ENCODE measurements around the gene UBE2D3.

The UBE2D3 gene

DNA sequence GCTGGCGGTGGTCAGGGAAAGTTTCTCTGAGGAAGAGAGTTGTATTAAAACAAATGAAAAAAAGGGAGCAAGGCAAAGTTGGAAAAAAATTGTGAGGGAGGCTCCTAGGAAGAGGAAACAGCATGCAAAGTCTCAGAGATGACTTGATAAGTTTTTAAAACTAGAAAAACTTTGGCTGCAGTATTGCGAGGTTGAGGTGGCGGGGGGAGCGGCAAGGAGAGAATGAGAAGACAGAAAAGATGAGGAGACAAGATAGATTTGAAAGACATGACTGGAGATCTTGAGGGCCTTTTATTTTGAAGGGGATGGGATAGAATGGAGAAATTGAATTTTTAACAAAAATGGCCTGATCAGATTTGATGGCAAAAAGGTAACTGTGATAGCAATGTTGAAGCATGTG lies 4.8 kb upstream of the UBE2D3 start:
- peaks cover 9 to 12% of the 10 kb centered on the region in 2 donors for H3K4me1 ChIP-seq (ENCODE audit: control insufficient read depth in 1 of 2, insufficient read depth in 2 of 2, low read length in 2 of 2)
- H3K27me3 ChIP-seq (ENCODE audit: control insufficient read depth in 1 of 2, insufficient read depth in 2 of 2, low read length in 2 of 2), result no peaks in the 10 kb centered on the region
- H3K4me3 ChIP-seq (ENCODE audit: low read depth in 1 of 2, low read length in 2 of 2), result no peak overlapping the region
- H3K9me3 ChIP-seq (ENCODE audit: control insufficient read depth in 1 of 2, low read length in 2 of 2), result no peaks in the 10 kb centered on the region
- H3K9ac ChIP-seq (ENCODE audit: low read depth in 1 of 2, low read length in 2 of 2), result no peak overlapping the region
- no peaks in the 10 kb centered on the region for H3K36me3 ChIP-seq (ENCODE audit: control insufficient read depth in 1 of 2, insufficient read depth in 2 of 2, low read length in 2 of 2)
- no peak overlapping the region for H3K27ac ChIP-seq (ENCODE audit: low read depth, low read length)

DNA sequence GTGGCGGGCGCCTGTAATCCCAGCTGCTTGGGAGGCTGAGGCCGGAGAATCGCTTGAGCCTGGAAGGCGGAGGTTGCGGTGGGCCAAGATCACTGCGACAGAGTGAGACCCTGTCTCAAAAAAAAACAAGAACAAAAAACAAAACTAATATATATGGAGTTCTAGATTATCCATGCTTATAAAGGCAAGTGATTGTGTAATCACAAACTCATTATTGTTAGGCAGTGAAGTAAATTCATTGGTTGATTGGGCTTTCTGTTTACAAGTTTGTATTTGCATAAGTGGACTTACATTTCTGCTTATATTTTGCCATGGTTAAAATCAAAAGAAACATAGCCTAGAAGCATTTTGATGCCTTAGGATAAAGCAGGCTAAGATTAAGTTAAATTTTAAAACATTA lies 2.5 kb upstream of the UBE2D3 start:
- Histone ChIP-seq H3K4me3 (ENCODE audit: low read depth in 1 of 2, low read length in 2 of 2) (no peak overlapping the region), H3K36me3 (ENCODE audit: control insufficient read depth in 1 of 2, insufficient read depth in 2 of 2, low read length in 2 of 2) (no peaks in the 10 kb centered on the region), H3K4me1 (ENCODE audit: control insufficient read depth in 1 of 2, insufficient read depth in 2 of 2, low read length in 2 of 2) (peaks cover 9 to 12% of the 10 kb centered on the region in 2 donors), H3K27ac (ENCODE audit: low read depth, low read length) (no peak overlapping the region), H3K9me3 (ENCODE audit: control insufficient read depth in 1 of 2, low read length in 2 of 2) (no peaks in the 10 kb centered on the region), H3K9ac (ENCODE audit: low read depth in 1 of 2, low read length in 2 of 2) (no peak overlapping the region), H3K27me3 (ENCODE audit: control insufficient read depth in 1 of 2, insufficient read depth in 2 of 2, low read length in 2 of 2) (no peaks in the 10 kb centered on the region)

DNA sequence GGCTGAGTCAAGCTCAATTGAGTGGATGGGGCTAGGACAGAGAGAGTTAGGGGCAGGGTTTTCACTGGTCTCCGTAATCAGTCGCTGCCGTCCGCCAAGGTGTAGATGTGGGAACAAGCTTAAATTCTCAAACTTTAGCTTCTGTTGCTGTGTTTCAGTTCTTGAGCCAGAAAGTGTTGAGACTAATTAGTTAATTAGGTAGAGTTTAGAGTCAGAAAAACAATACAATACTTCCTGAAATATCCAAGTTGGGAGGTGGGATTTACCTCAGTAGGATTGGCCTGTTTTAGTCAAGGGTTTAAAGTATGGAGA lies 1.1 kb upstream of the UBE2D3 start:
- Histone ChIP-seq H3K4me3 (ENCODE audit: low read depth in 1 of 2, low read length in 2 of 2) (peak overlapping the region; percentile 74 to 76), H3K9me3 (ENCODE audit: control insufficient read depth in 1 of 2, low read length in 2 of 2) (no peaks in the 10 kb centered on the region), H3K9ac (ENCODE audit: low read depth in 1 of 2, low read length in 2 of 2) (peak overlapping the region; percentile 83 to 85), H3K27ac (ENCODE audit: low read depth, low read length) (peak overlapping the region; percentile 100), H3K36me3 (ENCODE audit: control insufficient read depth in 1 of 2, insufficient read depth in 2 of 2, low read length in 2 of 2) (no peaks in the 10 kb centered on the region), H3K27me3 (ENCODE audit: control insufficient read depth in 1 of 2, insufficient read depth in 2 of 2, low read length in 2 of 2) (no peaks in the 10 kb centered on the region), H3K4me1 (ENCODE audit: control insufficient read depth in 1 of 2, insufficient read depth in 2 of 2, low read length in 2 of 2) (peaks cover 20 to 24% of the 10 kb centered on the region in 2 donors)

DNA sequence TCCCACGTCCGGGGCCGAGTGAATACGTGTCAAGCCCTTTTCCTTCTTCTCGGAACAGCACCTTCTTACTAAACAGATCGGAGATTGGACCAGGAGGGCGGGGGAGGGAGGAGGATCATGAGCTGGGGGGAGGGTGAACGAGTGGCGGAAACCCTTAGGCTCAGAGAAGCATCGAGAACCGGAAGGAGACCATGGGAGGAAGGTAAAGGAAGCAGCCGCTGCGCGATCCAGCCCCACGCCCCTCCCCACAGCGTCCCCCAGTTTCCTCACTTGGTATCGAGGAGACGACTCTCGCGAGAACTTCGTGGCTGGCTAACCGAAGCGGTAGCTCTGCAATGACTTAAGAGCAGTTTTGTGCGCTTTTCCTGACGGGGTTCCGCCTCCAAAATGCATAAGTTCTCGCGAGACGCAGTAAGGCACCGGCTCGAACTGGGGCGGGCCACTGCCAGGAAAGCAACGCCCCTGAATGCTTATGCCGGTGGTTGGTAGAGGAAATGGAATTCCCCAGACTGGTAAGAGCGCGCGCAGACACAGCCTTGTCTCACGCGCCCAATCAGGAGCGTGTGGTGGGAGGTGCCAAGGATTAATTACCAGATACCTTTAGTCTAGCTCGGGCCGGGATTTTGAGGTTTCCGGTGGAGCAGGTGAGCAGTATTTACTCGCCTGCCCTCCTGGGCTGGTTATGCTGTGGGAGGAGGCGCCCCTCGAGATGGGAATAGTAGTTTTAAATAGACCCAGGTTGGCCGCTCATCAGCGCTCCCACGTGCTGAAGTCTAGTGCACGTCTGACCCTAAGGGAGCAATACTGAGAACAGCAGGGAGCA lies 534 bp upstream of the UBE2D3 start:
- H3K36me3 ChIP-seq (ENCODE audit: control insufficient read depth in 1 of 2, insufficient read depth in 2 of 2, low read length in 2 of 2), result peaks cover 0 to 5% of the 10 kb centered on the region in 2 donors
- H3K27me3 ChIP-seq (ENCODE audit: control insufficient read depth in 1 of 2, insufficient read depth in 2 of 2, low read length in 2 of 2), result no peaks in the 10 kb centered on the region
- H3K27ac ChIP-seq (ENCODE audit: low read depth, low read length), result peak overlapping the region; percentile 100
- peaks cover 25 to 28% of the 10 kb centered on the region in 2 donors for H3K4me1 ChIP-seq (ENCODE audit: control insufficient read depth in 1 of 2, insufficient read depth in 2 of 2, low read length in 2 of 2)
- H3K4me3 ChIP-seq (ENCODE audit: low read depth in 1 of 2, low read length in 2 of 2), result peak overlapping the region; percentile 76 to 95
- no peaks in the 10 kb centered on the region for H3K9me3 ChIP-seq (ENCODE audit: control insufficient read depth in 1 of 2, low read length in 2 of 2)
- peak overlapping the region; percentile 99 for H3K9ac ChIP-seq (ENCODE audit: low read depth in 1 of 2, low read length in 2 of 2)

DNA sequence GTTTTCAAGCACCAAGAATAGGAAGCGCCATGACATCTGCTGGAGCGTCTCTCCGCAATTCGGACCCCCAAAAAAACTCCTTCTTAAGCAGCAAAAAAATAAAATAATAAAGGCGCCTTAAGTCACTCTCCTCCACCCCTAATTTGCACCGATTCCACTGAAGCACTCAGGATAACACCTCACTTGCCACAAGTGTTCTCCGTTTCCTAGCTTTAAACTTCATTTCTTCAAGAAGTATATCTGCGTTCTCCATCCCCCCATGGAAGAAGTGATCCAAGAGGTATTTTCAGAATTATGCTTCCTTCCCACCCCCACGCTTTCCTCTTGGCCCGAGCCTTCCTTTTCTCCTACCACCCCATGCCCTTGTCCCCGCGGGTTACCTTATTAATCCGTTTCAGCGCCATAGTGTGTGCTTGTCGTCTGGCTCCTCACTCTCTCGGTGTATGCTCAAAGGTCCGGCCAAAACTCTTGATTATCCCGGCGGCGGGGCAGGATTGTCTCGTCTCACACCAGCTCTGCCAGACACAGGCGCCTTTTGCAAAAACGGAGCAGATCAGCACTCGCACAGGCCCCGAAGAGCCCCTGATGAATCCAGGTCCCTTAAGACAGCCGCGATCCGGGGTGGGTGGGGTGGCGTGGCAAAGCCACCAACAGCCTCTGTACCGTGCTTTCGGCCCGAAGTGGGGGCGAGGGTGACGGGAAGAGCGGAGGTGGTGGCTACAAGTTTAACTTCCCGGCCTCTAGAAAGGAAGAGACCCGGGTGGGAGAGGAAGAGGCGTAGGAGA lies 1.1 kb downstream of the UBE2D3 start:
- H3K9me3 ChIP-seq (ENCODE audit: control insufficient read depth in 1 of 2, low read length in 2 of 2), result no peaks in the 10 kb centered on the region
- peaks cover 36 to 40% of the 10 kb centered on the region in 2 donors for H3K4me1 ChIP-seq (ENCODE audit: control insufficient read depth in 1 of 2, insufficient read depth in 2 of 2, low read length in 2 of 2)
- H3K9ac ChIP-seq (ENCODE audit: low read depth in 1 of 2, low read length in 2 of 2), result peak overlapping the region; percentile 99
- no peaks in the 10 kb centered on the region for H3K27me3 ChIP-seq (ENCODE audit: control insufficient read depth in 1 of 2, insufficient read depth in 2 of 2, low read length in 2 of 2)
- peak overlapping the region; percentile 100 for H3K27ac ChIP-seq (ENCODE audit: low read depth, low read length)
- H3K4me3 ChIP-seq (ENCODE audit: low read depth in 1 of 2, low read length in 2 of 2), result peak overlapping the region; percentile 76 to 95
- H3K36me3 ChIP-seq (ENCODE audit: control insufficient read depth in 1 of 2, insufficient read depth in 2 of 2, low read length in 2 of 2), result peaks cover 0 to 7% of the 10 kb centered on the region in 2 donors

DNA sequence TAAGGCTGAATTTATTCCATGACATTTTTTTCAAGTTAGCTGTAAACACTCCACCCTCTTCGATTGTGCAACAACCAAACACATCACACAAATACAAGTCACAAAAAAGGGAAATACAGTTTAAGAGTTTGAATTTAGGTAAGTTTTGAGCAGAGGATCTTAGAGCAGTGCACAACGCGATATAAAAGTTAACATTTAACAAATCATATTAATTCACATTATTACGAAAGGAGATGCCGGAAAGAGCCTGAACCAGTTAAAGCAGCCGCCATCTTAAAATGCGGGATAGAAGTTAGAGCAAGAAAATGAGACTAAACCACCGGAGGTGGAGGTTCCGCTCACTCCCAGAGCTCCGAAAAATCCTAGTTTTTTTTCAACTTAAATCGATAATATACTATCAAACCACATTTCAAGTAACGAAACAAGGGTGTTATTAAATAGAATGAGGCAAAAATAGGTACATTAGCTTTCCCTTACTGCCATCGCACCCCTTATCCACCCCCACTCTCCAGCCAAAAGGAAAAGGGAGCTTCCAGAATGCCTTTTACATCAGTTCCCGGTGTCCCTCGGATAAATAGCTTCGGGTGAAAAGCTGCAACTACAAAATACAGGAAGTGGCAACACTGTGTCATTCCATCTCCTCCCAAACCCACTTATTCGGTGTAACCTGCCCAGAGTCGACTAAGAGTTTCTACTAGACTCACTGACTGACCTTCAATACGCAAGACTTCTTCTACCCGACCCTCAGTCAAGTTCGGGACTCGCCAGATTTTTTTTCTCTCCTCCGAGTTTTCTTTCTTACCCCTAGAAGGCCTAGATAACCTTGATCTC lies 1.9 kb downstream of the UBE2D3 start:
- peak overlapping the region; percentile 76 to 95 for H3K4me3 ChIP-seq (ENCODE audit: low read depth in 1 of 2, low read length in 2 of 2)
- H3K9me3 ChIP-seq (ENCODE audit: control insufficient read depth in 1 of 2, low read length in 2 of 2), result no peaks in the 10 kb centered on the region
- H3K4me1 ChIP-seq (ENCODE audit: control insufficient read depth in 1 of 2, insufficient read depth in 2 of 2, low read length in 2 of 2), result peaks cover 45% of the 10 kb centered on the region in 2 donors
- peak overlapping the region; percentile 99 for H3K9ac ChIP-seq (ENCODE audit: low read depth in 1 of 2, low read length in 2 of 2)
- no peaks in the 10 kb centered on the region for H3K27me3 ChIP-seq (ENCODE audit: control insufficient read depth in 1 of 2, insufficient read depth in 2 of 2, low read length in 2 of 2)
- peaks cover 0 to 7% of the 10 kb centered on the region in 2 donors for H3K36me3 ChIP-seq (ENCODE audit: control insufficient read depth in 1 of 2, insufficient read depth in 2 of 2, low read length in 2 of 2)
- H3K27ac ChIP-seq (ENCODE audit: low read depth, low read length), result peak overlapping the region; percentile 100

DNA sequence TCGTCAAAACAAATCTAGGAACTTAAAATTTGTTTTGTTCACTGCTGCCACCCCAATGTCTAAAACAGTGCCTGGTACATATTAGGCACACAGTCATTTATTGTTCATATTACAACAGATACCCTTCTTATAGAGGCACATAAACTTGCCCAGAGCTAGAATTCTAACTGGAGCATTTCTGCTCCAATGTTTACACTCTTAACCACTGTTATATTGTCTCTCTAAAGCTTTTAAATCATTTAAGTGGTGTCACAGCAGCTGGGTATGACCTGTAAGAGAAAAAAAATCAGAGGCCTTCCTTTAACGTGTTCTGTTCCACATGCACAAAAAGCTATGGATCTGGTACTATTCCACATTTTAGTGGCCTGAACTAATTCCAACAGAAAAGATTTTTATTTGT lies 3.0 kb downstream of the UBE2D3 start:
- H3K4me1 ChIP-seq (ENCODE audit: control insufficient read depth in 1 of 2, insufficient read depth in 2 of 2, low read length in 2 of 2), result peaks cover 53 to 55% of the 10 kb centered on the region in 2 donors
- H3K9me3 ChIP-seq (ENCODE audit: control insufficient read depth in 1 of 2, low read length in 2 of 2), result no peaks in the 10 kb centered on the region
- peak overlapping the region; percentile 27 for H3K27ac ChIP-seq (ENCODE audit: low read depth, low read length)
- H3K4me3 ChIP-seq (ENCODE audit: low read depth in 1 of 2, low read length in 2 of 2), result peak overlapping the region; percentile 76 to 95
- H3K27me3 ChIP-seq (ENCODE audit: control insufficient read depth in 1 of 2, insufficient read depth in 2 of 2, low read length in 2 of 2), result no peaks in the 10 kb centered on the region
- H3K36me3 ChIP-seq (ENCODE audit: control insufficient read depth in 1 of 2, insufficient read depth in 2 of 2, low read length in 2 of 2), result peaks cover 0 to 7% of the 10 kb centered on the region in 2 donors
- H3K9ac ChIP-seq (ENCODE audit: low read depth in 1 of 2, low read length in 2 of 2), result peak overlapping the region; percentile 99

DNA sequence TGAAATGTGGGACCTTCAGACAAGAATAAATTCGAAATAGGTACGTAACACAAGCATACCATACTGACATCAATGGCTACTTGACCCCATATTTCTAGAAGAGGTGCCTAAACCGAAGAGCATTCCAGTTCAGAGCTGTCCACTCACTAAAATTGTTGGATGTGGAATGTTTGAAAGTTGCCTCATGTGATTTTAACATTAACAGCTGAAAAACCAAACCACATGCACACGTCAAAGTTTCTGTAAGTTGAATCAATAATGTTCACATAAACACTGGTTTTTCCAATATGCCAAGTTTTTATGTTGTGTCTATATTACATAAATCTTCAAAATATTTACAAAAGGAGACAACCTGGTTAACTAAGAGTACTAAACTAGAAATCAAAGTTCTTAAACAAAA lies 3.5 kb downstream of the UBE2D3 start:
- Histone ChIP-seq H3K4me1 (ENCODE audit: control insufficient read depth in 1 of 2, insufficient read depth in 2 of 2, low read length in 2 of 2) (peaks cover 50 to 52% of the 10 kb centered on the region in 2 donors), H3K27me3 (ENCODE audit: control insufficient read depth in 1 of 2, insufficient read depth in 2 of 2, low read length in 2 of 2) (no peaks in the 10 kb centered on the region), H3K4me3 (ENCODE audit: low read depth in 1 of 2, low read length in 2 of 2) (peak overlapping the region; percentile 53 to 95), H3K36me3 (ENCODE audit: control insufficient read depth in 1 of 2, insufficient read depth in 2 of 2, low read length in 2 of 2) (peaks cover 0 to 7% of the 10 kb centered on the region in 2 donors), H3K27ac (ENCODE audit: low read depth, low read length) (peak overlapping the region; percentile 27), H3K9me3 (ENCODE audit: control insufficient read depth in 1 of 2, low read length in 2 of 2) (no peaks in the 10 kb centered on the region), H3K9ac (ENCODE audit: low read depth in 1 of 2, low read length in 2 of 2) (peak overlapping the region; percentile 6 to 99)

DNA sequence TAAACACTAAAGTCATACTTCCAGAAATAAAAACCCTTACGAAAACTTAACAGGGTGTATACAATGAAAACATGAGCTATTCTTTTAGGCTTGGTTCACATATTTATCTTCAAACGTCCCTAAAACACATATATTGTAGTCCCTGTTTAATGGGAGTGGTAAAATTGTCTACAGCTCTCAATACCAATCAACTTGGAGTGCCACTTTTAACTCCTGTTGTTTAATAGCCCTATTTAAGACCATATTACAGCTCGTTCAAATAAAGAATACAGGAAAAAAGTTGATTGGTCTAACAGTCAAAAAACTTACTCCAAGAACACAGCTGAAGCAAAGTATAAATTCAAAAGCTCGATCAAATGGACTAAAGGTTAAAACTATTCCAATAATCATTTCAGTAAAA lies 3.9 kb downstream of the UBE2D3 start:
- Histone ChIP-seq H3K9ac (ENCODE audit: low read depth in 1 of 2, low read length in 2 of 2) (peak overlapping the region; percentile 6 to 99), H3K36me3 (ENCODE audit: control insufficient read depth in 1 of 2, insufficient read depth in 2 of 2, low read length in 2 of 2) (peaks cover 0 to 7% of the 10 kb centered on the region in 2 donors), H3K27me3 (ENCODE audit: control insufficient read depth in 1 of 2, insufficient read depth in 2 of 2, low read length in 2 of 2) (no peaks in the 10 kb centered on the region), H3K27ac (ENCODE audit: low read depth, low read length) (no peak overlapping the region), H3K4me1 (ENCODE audit: control insufficient read depth in 1 of 2, insufficient read depth in 2 of 2, low read length in 2 of 2) (peaks cover 46 to 53% of the 10 kb centered on the region in 2 donors), H3K4me3 (ENCODE audit: low read depth in 1 of 2, low read length in 2 of 2) (peak overlapping the region; percentile 53 to 95), H3K9me3 (ENCODE audit: control insufficient read depth in 1 of 2, low read length in 2 of 2) (no peaks in the 10 kb centered on the region)

All from duodenal mucosa (tissue), 2 donors.